Activated naive CD4-positive, alpha-beta T cell treated with anti-CD3 and anti-CD28 coated beads, Interleukin-2, amount 50 U/mL, for 16 hours (primary cell): ENCODE data around the gene RAD51B.
"Not testable (repeated sequence)": the region's sequence is repeated elsewhere in the genome, so short reads cannot be mapped to it uniquely, and the experiment has no call there.

ENCODE experiments used
- DNase-seq: peaks from one replicate; pipeline ENCODE4 v3.0.0-alpha.2; 2020

RAD51B gene

DNA sequence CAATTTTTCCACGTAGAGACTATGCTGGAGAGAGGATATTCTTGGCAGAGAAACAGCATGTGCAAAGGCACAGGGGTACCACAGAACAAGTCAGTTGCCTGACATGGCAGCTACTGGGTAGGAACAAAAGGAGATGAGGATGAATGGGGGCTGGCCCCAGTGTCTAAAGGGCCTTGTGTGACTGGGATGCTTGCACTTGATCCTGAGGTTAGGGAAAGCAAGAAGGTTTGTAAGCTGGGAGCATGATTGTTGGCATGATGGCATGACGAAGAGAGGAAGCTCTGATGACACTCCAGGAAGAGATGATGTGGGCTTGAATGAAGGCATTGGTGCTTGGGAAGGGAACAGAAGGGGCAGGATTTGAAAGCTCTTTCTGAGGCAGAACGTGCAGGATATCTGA, 834.2 kb downstream of the RAD51B start:
- DNase-seq: no peak

DNA sequence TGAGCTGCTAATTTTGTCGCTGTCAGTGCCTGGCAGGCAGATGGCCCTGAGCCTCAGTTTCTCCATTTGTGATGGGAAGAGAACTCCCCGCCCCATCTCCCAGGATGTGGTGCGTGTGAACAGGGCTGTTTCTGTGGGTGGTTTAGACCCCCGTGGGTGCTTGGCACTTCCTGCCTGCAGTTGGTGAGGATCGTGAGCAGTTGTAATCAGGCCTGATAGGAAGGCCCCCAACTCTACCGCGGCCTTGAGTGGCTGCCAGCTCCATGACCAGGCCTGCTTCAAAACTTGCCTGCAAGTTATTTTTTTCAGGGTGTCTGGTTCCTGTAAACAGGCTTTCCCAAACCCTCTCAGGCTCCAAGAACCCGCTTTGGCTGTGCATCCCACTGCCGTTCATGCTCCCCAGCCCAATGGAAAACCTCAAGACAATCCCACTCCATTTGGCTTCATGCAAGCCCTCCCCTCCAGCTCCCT, 834.9 kb downstream of the RAD51B start:
- DNase-seq: no peak

DNA sequence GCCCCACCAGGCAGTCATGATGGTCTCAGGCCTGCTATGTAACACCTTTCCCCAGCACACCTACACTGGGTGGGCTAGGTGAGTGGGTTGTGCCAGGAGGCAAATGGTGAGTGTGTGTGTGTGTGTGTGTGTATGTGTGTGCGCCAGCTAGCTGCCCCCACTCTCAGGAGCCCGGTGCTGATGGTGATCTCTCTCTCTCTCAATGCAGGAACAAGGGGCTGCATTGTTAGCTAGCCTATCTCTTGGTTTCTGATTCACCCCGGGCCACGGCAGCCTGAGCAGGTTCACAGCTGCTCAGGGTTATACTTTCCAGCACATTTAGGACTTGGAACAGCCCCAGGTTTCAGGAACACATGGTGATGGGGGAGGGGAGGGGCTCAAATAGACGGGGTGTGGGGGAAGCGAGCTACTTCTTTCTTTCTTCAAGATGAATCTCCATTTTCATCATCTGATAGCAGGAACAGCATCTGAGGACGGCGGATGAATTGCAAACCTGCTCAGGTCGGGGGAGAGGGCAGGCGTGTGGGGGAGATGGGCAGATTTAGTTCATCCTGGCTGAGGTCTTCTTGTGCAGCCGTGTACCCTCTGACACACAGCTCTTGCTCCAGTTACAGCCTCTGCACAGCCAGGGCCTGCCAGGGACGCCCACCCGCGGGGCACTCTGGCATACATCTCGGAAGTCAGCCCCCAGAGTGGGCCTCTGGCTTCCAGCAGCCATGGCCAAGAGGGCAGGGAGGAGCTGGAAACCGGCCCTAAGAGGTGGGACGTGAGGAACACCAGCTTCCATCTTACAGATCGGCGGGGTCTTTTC, 835.6 kb downstream of the RAD51B start:
- no peak for DNase-seq

DNA sequence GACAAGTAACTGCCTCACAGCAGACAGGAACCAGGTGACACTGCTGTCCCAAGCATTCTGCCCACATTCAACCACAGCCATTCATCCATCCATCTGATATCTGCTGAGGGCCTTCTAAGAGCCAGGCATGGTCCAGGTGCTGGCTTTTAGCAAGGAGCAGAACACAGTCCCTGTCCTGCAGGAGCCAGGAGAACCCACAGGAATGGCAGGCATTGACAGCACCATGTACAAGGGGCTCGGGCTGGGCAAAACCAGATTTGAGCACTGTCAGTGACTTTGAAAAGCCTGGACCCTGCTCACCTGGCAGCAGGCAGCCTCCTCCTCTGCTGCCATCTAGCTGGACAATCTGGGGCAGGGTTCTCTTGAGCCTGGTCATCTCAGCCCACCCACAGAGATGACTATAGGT, 836.3 kb downstream of the RAD51B start:
- no peak for DNase-seq

DNA sequence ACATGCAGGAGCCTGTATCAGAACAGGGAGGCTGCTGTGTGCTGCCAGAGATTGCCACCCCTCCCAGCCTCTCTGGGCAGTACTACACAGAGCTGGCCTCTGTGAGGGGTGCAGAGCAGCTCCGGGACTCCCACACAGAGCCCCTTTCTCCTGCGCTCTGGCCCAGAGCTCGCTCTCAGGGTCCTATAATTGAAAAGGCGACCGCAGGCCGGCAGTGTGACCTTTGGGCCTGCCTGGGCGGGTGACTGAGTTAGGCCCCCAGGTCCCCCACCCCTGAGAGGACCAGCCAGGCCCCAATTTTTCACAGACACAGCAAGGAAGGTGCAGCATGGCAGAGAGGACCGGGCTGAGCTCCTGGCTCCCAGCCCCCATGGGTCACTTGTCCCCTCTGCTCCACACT, 836.9 kb downstream of the RAD51B start:
- no peak for DNase-seq

DNA sequence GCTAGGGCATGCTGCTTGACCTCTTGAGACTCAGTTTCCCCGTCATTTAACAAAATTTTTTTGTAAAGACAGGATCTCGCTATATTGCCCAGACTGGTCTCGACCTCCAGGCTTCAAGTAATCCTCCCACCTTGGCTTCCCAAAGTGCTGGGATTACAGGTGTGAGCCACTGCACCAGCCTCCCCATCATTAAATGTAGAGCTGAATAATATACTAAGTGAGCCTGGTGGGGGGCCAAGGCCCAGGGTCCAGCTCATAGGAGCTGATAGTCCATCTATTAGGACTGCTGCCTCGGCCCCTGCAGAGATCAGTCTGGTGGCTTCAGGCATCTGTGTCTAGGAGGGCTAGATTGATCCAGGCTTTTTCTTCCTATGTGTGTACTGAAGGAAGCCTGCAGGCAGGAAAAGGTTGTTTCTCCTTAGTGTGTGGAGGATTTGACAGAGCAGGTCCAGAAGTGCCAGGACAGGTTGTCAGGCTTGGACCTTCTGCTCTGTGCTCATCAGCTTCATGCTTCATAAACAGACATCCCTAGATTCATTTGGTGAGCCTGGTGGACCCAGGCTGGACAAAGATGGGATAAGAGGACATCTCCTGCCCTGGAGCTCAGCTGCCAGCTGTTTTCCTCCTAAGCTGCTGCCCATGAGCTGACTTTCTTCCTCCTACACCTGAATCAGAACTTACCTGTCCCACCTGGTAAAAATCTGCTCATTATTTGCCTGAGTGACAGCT, 837.9 kb downstream of the RAD51B start:
- no peak for DNase-seq

DNA sequence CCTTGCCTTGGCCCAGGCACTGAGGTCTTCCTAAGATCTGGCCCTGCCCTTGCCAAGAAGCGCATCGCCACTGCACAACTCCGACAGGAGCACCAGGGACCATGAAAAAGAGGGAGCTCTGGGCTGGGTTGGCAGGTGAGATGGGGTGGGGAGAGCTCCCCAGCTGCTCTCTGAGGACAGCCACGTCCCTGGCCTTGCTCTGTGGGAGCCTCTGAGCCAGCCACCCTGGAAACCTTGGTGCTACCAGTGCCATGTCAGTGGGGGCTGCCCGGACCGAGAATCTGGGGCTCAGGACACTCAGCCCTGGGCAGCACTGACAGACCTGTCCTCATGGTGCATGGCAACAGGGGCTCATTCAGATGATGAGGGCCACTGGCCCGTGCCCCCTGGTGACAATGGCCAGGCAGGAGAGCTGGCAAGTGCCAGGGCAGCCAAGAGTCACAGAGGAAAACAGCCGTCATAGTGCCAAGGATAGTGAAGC, 838.5 kb downstream of the RAD51B start:
- no peak for DNase-seq

DNA sequence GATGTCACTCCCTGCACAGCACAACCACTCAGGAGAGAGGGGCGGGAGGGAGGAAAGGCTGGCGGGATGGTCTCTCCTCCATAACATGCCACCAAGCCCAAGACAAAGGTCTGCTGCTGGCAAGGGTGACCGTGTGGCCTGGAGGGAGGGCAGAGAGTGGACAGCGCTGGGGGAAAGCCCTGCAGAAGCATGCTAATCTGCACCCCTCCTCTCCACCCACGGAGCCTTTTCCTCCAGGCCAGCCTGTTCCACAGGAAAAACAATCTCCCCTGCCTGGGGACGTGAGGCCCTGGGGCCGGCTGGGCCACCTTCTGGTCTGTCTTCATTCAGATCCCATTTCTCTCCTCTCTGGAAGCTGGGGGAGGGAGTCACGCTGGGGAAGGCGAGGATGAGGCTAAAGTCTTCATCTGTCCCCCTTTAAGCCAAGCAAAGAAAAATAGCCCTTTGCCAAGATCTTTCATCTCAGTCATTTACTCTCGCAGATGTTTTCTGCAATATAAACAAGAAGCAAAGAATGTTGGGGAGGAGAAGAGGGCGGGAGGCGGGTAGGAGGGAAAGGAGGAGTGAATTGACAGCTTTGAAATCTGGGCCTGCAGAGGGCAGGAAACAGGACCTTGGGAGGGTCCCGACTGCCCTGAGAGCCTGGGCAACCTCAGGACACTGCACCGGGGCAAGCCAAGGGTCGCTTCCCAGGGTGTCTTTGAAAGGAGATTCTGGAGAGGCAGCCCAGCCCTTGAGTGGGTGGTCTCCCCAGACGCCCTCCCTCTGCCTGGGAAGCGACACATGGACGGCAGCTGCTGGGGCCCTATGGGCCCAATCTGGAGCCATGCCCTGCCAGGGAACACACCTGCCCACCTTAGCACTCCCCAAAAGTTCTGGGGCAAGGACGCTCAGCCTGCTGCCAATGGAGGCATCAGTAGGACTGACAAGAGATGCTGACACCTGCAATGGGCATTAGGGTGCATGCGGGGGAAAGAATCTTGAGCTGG, 839.7 kb downstream of the RAD51B start:
- no peak for DNase-seq

DNA sequence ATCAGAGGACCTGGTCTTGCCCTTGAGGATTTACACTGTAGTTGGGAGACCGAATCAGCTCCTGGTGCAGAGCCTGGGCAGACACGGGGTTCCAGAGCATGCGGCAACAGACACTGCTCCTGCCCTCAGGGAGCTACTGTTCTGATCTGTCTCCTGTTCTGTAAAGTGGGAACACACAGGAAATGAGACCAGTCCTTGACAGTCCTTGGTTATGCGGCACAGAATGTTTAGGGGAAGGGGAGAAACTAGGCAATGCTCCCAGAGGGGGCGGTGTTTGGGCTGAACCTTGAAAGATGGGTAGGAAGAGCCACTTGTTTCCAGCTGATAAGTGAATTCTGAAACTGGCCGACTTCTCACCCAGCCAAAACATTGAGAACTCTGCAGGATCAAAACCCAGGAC, 840.9 kb downstream of the RAD51B start:
- DNase-seq: no peak

DNA sequence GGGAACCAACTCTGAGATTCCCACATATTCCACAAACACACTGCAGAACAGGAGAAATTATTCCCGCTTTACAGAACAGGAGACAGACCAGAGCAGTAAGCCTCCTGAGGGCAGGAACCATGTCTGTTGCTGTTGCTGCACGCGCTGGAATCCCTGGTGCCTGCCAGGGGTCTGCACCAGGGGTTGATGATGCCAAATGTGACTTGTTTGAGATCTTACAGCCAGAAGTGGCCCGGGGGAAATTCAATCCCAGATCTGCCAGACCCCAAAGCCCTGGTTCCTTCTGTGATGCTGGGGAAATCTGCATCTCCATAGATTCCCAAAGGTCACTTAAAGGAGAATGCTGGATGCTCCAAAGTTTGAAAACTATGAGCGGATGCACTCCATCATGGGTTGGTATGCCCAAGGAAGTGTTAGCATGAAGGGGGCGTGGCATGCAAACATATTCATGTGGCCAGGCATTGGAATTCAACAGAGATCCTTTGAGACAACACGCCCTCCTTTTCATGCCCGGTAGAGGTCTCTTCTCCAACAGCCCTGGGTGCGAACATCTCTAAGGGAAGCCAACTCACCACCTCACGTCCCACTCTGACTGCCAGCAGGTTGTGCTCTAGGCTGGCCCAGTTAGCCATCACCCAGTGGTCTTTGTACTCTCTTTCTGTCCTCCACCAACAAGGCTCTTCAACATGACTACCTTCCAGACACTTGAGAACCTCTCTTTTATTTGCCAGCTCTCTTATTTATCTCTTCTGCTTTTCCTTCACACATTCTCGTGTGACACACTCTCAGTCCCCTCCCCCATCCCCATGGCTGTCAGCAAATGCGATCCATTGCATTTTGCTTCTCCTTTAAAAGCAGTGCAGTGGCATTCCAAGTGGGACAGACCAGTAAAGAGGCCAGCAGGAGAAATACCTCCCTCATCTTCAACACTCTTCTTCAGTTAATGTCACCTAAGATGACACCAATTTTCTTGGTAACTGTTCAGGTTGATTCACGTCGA, 841.9 kb downstream of the RAD51B start:
- DNase-seq: no peak

DNA sequence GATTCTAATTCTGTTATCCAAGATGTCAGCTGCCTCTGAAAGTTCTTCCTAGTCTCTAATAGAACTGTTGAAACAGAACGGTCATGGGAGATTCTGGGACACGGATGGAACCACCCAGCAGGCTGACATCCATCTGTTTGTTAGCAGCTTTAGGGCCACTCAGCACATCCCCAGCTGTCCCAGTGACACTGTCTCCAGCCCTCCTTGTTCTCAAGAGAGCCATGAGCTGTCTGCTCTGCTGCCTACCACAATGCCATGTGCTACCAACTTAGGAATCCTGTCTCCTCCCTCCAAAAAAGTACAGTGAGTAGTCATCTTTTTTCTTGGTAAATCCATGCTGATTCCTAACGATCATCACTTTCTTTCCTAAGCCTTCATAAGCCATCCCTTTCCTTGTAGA, 842.8 kb downstream of the RAD51B start:
- DNase-seq: no peak

DNA sequence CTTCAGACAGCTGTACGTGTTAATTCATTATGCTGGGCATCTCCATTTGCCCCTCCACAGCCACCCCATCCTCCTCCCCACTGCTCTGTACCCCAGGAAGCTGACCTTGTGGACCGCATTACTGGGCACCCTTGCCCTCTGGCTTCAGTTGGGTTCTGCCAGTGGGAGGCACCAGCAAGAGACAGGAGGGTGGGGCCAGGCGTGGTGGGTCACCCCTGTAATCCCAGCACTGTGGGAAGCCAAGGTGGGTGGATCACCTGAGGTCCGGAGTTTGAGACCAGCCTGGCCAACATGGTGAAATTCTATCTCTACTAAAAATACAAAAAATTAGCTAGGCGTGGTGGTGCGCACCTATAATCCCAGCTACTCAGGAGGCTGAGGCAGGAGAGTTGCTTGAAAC, 843.2 kb downstream of the RAD51B start:
- not testable (repeated sequence) for DNase-seq

DNA sequence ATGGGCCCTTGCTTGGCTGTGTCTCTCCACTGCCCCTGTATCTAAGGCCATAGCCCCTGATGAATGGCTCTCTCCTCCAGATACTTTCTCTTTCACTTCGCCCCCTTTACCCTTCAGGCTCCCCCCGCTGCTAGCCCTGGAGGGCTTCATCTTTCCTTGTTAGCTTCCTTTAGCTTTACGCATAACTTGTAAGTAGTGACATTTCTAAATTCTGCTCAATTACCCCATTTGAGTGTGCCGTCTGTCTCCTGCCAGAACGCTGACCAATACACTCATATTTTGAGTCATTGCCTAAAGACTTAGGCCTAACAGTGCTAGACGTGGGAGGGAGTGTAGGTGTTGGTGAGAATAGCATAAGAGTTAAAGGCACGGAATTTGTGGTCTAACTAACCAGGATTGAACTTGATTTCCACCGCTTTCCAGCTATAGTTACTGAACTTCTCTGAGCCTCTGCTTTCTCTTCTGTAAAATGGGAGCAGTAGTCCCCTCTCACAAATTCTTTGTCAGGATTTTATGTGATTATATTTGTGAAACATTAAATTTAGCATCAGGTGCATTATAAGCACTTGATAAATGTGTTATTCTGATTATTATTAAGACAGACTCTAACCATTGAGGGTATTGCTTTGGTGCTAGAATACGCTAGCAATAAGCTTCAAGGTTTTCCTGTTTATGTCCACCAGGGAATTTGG, 844.0 kb downstream of the RAD51B start:
- no peak for DNase-seq

DNA sequence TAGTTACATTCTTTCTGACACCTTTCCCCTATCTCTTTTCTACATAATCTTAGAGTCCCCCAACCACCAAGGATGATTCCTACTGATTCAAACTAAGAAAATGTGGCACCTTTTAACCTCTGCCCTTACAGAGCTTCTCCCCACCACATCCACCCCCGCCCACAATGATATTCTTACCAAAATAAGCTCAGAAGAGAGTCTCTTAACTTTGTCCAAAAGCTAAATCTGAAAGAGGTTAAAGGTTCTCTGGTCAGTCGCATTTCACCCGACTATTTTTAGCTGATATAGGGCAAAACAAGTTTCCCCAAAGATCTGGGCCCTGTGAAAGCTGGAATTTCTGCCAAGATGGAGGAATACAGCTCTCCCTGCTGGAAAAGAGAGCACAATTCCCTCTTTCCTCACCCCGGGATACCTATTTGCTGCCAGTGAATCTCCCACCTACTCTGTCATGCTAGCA, 844.7 kb downstream of the RAD51B start:
- DNase-seq: no peak

DNA sequence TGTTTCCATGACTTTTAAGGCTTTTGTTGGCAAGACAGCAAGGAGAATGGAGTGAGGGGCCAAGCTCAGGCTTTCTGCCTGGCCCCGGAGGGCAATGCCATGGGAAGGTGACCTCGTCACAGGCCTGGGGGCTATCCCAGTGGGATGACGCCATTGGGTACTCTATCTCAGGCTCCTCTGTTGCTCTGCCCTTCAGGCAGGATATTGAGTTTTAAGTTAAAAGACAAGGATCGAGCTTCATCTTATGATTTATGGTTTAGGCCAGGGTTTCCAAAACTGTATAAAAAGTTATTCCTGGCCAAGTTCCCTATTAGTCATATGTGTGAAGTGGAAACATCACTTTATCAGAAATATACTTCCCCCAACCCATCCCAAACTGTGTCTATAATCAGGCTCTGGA, 845.6 kb downstream of the RAD51B start:
- no peak for DNase-seq

DNA sequence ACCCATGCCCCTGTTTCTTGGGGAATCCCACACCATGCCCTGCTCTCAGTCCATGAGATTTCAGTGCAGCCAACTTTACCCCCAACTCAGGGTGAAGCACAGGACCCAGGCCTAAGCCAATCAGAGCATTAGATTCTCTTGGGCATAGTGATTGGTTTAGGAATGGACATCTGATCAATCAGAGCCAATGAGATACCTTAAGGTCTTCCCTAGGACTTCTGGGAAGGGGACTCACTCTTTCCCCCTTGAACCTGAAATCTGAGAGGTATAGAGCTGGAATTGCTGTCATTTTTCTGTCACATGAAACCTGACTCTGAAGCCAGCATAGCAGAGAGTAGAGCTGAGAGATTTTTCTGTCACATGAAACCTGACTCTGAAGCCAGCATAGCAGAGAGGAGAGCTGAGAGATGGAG, 846.2 kb downstream of the RAD51B start:
- DNase-seq: no peak

DNA sequence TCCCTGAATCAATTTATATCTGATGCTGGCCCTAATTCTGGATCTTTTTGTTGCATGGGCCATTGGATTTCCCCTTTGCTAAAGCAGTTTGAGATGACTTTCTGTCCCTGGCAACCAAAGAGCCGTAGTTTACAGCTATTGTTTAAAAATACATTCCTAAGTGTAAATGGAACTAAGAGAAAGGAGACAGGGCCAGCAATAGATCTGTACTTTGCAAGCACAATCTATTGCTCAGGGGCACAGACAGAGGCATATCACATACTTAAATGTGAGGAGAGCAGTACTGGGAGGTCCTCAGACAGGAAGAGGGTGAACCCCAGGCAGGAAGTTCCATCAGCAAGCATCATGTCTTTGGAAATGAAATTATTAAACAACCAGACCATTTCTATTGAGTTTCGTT, 846.7 kb downstream of the RAD51B start:
- no peak for DNase-seq

DNA sequence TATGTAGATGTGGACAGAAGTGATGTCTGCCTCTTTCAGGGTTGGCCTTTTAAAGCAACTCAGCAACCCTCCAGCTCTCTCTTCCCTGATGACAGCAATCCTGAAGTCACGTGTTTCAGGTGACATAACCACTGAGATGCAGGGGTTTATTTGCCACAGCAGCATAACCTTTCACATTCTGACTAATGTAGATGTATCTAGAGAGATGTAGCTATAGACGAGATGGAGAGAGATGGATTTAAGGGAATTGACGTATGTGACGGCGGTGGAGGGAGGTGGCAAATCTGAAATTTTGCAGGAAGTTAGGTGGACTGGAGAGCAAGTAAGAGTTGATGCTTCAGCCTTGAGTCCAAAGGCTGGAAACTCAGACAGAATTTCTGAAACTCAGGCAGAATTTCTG, 847.3 kb downstream of the RAD51B start:
- no peak for DNase-seq

DNA sequence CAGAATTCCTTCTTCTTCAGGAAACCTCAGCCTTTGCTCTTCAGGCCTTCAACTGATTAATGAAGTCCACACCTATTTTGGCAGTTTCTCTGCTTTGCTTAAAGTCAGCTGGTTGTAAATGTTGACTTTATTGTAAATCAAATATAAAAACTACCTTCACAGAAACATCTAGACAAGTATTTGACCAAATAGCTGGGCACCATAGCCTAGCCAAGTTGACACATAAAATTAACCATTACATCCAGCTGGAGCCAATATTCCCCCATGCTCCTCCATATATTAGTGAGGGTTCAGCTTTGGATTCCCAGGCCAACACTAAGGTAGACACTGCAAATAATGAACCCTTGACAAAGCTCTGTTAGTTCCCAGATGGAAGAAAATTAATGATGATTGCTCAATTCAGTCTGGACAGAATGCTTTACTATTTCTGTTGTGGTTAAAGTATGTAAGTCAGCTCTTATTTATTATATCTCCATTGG, 847.8 kb downstream of the RAD51B start:
- DNase-seq: no peak

DNA sequence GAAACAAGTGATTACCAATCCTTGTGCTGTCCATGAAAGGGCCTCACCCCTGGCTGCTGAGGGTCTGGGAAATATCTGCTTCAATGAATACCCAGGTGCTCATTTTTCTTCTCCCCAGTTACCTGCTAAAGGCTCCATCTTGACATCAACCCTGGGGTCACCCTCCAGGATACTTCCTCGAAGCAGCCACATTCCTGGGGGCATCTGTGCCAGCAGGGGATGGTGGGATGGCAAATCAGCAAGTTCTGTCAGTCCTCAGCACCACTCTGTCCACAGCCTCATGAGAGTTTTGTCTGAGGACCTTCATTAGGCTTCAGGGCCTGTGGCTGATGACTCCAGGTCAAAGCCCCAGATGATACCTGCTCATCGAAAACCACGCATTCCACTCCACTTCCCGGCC, 848.4 kb downstream of the RAD51B start:
- no peak for DNase-seq

DNA sequence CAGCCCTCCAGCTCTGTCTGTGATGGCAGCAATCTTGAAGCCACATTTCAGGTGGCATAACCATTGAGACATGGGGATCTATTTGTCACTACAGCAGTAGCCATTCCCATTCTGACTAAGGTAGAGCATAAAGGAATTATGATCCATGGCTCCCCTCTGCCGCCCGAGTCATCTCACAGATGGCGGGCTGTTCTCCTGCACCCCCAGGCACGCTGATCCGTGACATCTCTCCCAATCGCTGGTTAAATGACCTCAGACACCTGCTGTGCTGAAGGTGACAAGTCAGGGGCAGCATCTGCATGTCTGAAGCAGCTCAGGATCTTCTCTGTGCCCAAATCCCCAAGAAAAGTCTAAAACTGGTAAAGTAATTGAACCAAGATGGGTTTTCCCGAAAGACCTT, 849.0 kb downstream of the RAD51B start:
- DNase-seq: no peak
